Hepatocyte (in vitro differentiated cells): ENCODE results near the gene GIPC1. TPM values are rescaled to one million over a fixed set of nuclear protein-coding genes. Genes with fewer than 3 reads are reported as not detected.
A peak's percentile ranks its signal among the peaks of the same experiment; 100 is the strongest.

Experiments used
- DNase-seq: peaks from one replicate; pipeline ENCODE4 v3.0.0-alpha.2; 2016; ENCODE audit warnings: low spot score
- H2AFZ ChIP-seq: fragments of 200-600 bp; sonication (generic); 2 replicates; pipeline ENCODE4 v1.6.0; 2016; ENCODE audit warnings: antibody characterized with exemption, mild to moderate bottlenecking
- H3K27ac ChIP-seq: fragments of 200-600 bp; sonication (generic); 2 replicates; pipeline ENCODE4 v1.5.1; 2016; ENCODE audit warnings: mild to moderate bottlenecking
- H3K27me3 ChIP-seq: fragments of 200-600 bp; sonication (generic); 2 replicates; pipeline ENCODE4 v1.6.1; 2016
- H3K36me3 ChIP-seq: fragments of 200-600 bp; sonication (generic); replicated peaks from 2 replicates; pipeline ENCODE4 v1.5.1; 2016; ENCODE audit warnings: low read depth; ENCODE audit not compliant: insufficient read depth
- H3K4me1 ChIP-seq: fragments of 200-600 bp; sonication (generic); 2 replicates; pipeline ENCODE4 v1.5.1; 2016; ENCODE audit warnings: mild to moderate bottlenecking, moderate library complexity; ENCODE audit not compliant: insufficient read depth
- H3K4me2 ChIP-seq: fragments of 200-600 bp; sonication (generic); 2 replicates; pipeline ENCODE4 v1.6.0; 2016
- H3K4me3 ChIP-seq: fragments of 200-600 bp; sonication (generic); 2 replicates; pipeline ENCODE4 v1.5.1; 2016; ENCODE audit warnings: mild to moderate bottlenecking
- H3K79me2 ChIP-seq: fragments of 200-600 bp; sonication (generic); 2 replicates; pipeline ENCODE4 v1.6.0; 2017; ENCODE audit warnings: mild to moderate bottlenecking
- H3K9me2 ChIP-seq: fragments of 200-600 bp; sonication (generic); replicated peaks from 2 replicates; pipeline ENCODE4 v1.6.0; 2017; ENCODE audit warnings: mild to moderate bottlenecking; ENCODE audit not compliant: insufficient read depth
- H3K9me3 ChIP-seq: fragments of 200-600 bp; sonication (generic); 2 replicates; pipeline ENCODE4 v1.5.1; 2016; ENCODE audit warnings: low read depth, mild to moderate bottlenecking
- H4K20me1 ChIP-seq: fragments of 200-600 bp; sonication (generic); 2 replicates; pipeline ENCODE4 v1.6.0; 2016; ENCODE audit warnings: mild to moderate bottlenecking; ENCODE audit not compliant: insufficient read depth, poor library complexity, severe bottlenecking
- EZH2 ChIP-seq: fragments of 200-600 bp; sonication (generic); IDR thresholded peaks from 2 replicates; pipeline ENCODE4 v1.6.1; 2016; ENCODE audit warnings: antibody characterized with exemption, mild to moderate bottlenecking, borderline replicate concordance
- EZH2phosphoT487 ChIP-seq: fragments of 200-600 bp; sonication (generic); IDR thresholded peaks from one replicate; pipeline ENCODE4 v1.6.1; 2018; ENCODE audit warnings: antibody characterized with exemption, mild to moderate bottlenecking, low read depth, moderate library complexity; ENCODE audit not compliant: unreplicated experiment, severe bottlenecking
- WGBS: methylation state at CpG from one replicate; pipeline ENCODE4 v1.1.6; 2016; ENCODE audit warnings: low lambda C conversion rate; ENCODE audit errors: missing lambda C conversion rate; 5-methylcytosine and 5-hydroxymethylcytosine counted together
- polyA plus RNA-seq: library from polyadenylated mRNA; unstranded; fragments of >200 nt; fragmentation: Nextera tagmentation; extraction: Ambion mirVana; gene quantifications from 2 replicates; pipeline ENCODE4 v1.2.1, GENCODE V29; 2016
- total RNA-seq: library from RNA; depleted of rRNA; stranded (reverse); fragments of >200 nt; gene quantifications from 2 replicates; pipeline ENCODE4 v1.2.3, GENCODE V29; 2014
- TF ChIP-seq, protein P1 (sequence below): fragments of 200-600 bp; sonication (generic); IDR thresholded peaks from 2 replicates; pipeline ENCODE4 v1.5.1; 2016; ENCODE audit warnings: antibody characterized with exemption, mild to moderate bottlenecking; ENCODE audit not compliant: poor library complexity

GIPC1 gene
- total and polyA plus RNA-seq, 2 experiments from 2014 or later = 127 to 186 TPM

DNA sequence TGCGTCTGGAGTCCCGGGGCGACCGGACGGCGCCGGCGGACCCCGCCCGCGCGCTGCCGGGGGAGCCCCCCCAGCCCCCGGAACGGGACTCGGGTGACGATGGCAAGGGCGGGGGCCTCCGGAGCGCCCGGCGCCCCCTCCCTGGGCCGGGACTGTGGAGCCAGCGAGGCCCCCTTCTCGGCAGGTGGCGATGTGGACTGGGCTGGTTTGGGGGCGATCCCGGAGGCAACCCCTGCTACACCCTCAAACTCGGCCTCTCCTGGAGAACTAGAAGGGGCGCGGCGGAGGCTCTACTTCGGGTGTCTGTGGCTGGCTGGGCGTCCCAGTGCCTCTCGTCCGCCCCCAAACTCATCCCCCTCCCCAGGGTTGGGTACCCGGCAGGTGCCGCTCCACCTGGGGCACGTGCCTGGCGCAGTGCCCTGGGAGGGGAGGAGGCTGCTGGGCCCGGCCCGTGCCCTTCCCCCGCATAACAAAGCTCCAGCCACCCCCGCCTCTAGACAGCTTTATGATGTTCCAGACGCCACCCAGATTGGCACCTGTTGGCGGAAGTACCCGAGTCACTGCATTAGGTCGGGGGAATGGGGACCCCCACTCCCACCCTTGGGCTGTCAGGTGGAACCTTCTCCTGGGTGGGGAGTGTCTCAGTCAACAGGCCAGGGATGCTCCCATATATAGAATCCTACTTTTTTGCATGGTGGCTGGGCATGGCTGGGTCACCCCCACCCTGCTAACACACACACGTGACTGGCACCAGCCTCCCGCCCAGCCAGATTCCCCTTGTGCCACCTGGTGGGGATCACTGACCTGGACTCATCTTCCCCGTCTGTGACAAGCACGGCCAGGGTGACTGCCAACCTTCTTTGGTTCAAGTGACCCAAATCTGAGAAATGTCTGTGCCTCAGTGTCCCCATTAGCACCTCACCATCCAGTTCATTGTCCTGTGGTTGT, 62.1 kb downstream of the GIPC1 start:
- H3K9me3 ChIP-seq = no peaks in the 10 kb centered on the region
- no peaks in the 10 kb centered on the region for H3K36me3 ChIP-seq
- no peaks in the 10 kb centered on the region for H3K9me2 ChIP-seq
- no peaks in the 10 kb centered on the region for H4K20me1 ChIP-seq
- H2AFZ ChIP-seq = peak overlapping the region; percentile 68
- H3K27ac ChIP-seq = peak overlapping the region; percentile 43
- peak; percentile 60 for DNase-seq
- H3K79me2 ChIP-seq = peaks cover 52% of the 10 kb centered on the region
- peaks cover 14% of the 10 kb centered on the region for H3K4me1 ChIP-seq
- WGBS = 21% methylated on average over 27 of the region's 52 CpGs
- peak overlapping the region; percentile 97 for H3K4me3 ChIP-seq
- H3K4me2 ChIP-seq = peak overlapping the region; percentile 96
- TF ChIP-seq, protein P1, sequence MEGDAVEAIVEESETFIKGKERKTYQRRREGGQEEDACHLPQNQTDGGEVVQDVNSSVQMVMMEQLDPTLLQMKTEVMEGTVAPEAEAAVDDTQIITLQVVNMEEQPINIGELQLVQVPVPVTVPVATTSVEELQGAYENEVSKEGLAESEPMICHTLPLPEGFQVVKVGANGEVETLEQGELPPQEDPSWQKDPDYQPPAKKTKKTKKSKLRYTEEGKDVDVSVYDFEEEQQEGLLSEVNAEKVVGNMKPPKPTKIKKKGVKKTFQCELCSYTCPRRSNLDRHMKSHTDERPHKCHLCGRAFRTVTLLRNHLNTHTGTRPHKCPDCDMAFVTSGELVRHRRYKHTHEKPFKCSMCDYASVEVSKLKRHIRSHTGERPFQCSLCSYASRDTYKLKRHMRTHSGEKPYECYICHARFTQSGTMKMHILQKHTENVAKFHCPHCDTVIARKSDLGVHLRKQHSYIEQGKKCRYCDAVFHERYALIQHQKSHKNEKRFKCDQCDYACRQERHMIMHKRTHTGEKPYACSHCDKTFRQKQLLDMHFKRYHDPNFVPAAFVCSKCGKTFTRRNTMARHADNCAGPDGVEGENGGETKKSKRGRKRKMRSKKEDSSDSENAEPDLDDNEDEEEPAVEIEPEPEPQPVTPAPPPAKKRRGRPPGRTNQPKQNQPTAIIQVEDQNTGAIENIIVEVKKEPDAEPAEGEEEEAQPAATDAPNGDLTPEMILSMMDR = no peak
- TF ChIP-seq EZH2 = no peak
- TF ChIP-seq EZH2phosphoT487 = no peak
- no peaks in the 10 kb centered on the region for H3K27me3 ChIP-seq

DNA sequence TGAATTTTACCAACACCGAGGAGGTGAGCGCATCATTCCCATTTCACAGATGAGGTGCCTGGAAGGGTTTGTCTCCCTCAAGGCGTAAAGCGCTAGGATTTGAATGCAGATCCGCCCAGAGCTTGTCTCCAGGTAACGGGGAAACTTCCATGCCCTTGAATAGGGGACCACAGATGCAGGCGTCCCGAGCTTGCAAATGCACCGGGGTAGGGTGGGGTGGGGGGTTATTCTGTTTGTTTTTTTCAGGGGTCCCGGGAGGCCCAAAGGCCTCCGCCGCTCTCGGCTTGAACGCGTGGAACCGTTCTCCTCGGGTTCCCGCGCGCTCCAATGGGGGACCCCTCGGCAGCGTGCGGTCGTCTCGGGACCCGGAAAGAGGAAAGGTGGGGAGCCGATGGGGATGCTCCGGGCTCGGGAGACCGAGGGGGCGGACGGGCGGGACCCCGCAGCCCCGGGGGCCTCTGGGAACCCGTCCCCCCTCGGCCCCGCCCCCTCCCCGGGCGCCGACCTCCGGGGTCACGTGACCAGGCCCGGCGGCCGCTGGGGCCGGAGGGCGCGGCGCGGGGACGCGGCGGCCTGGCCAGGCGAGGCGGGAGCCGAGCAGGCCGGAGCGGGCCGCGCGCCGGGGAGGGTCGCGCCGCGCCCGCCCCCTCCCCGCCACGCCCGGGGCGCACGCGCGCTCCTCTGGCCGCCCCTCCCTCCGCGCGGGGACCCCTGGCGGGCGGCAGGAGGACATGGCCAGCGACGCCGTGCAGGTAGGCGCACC, 63.0 kb downstream of the GIPC1 start, which contains the start of gene PKN1:
TSS of gene PKN1 (plus strand) at position 516 of the 763 bp plus-strand sequence. CDS start at position 732, 216 bp downstream.
- H4K20me1 ChIP-seq = no peaks in the 10 kb centered on the region
- WGBS = 10% methylated on average over 12 of the region's 85 CpGs
- H3K9me3 ChIP-seq = no peaks in the 10 kb centered on the region
- peak within 1 kb of the TSS; percentile 98 for H2AFZ ChIP-seq
- TF ChIP-seq EZH2phosphoT487 (no peak), EZH2 (no peak)
- TF ChIP-seq, protein P1 = no peak
- H3K4me1 ChIP-seq = peaks cover 14% of the 10 kb centered on the region
- H3K4me3 ChIP-seq = peak within 1 kb of the TSS; percentile 97
- no peaks in the 10 kb centered on the region for H3K36me3 ChIP-seq
- peak within 1 kb of the TSS; percentile 43 for H3K27ac ChIP-seq
- peak within 1 kb of the TSS; percentile 98 for H3K4me2 ChIP-seq
- H3K27me3 ChIP-seq = no peaks in the 10 kb centered on the region
- no peaks in the 10 kb centered on the region for H3K9me2 ChIP-seq
- H3K79me2 ChIP-seq = peaks cover 44% of the 10 kb centered on the region
- peak; percentile 84 for DNase-seq

DNA sequence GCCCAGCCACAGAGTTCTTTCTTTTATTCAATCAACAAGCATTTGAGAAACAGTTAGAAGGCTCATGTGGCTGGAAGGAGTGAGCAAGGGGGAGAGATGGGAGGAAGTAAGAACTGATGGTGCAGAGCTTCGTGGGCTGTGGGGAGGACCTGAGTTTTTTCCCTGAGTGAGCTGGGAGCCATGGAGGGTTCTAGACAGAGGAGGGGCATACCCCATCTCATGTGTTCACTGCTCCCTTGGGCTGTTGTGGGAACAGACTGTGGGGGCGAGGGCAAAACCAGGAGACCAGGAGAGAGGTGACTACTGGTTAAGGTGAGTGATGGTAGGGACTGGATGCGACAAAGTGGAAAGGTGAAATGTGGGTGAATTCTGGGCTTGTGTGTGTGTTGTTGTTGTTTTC, 65.2 kb downstream of the GIPC1 start:
- Histone ChIP-seq H3K27ac (no peak overlapping the region), H3K4me1 (peaks cover 14% of the 10 kb centered on the region), H3K9me3 (no peaks in the 10 kb centered on the region), H2AFZ (no peak overlapping the region), H4K20me1 (no peaks in the 10 kb centered on the region), H3K79me2 (peaks cover 24% of the 10 kb centered on the region), H3K27me3 (no peaks in the 10 kb centered on the region), H3K4me2 (no peak overlapping the region), H3K9me2 (no peaks in the 10 kb centered on the region), H3K4me3 (no peak overlapping the region), H3K36me3 (no peaks in the 10 kb centered on the region)
- no peak for DNase-seq
- 92% methylated on average over 3 of the region's 3 CpGs for WGBS
- no peak for TF ChIP-seq EZH2phosphoT487
- no peak for TF ChIP-seq EZH2
- TF ChIP-seq, protein P1 = no peak
